AG08396 (cell line): Measurements from ENCODE around the gene ZNF341.
"Not testable (repeated sequence)": the region's sequence is repeated elsewhere in the genome, so short reads cannot be mapped to it uniquely, and the experiment has no call there.

Experiments used
- DNase-seq: peaks from one replicate; pipeline ENCODE4 v3.0.0; 2012; ENCODE audit warnings: low spot score, mixed read lengths

Gene ZNF341

DNA sequence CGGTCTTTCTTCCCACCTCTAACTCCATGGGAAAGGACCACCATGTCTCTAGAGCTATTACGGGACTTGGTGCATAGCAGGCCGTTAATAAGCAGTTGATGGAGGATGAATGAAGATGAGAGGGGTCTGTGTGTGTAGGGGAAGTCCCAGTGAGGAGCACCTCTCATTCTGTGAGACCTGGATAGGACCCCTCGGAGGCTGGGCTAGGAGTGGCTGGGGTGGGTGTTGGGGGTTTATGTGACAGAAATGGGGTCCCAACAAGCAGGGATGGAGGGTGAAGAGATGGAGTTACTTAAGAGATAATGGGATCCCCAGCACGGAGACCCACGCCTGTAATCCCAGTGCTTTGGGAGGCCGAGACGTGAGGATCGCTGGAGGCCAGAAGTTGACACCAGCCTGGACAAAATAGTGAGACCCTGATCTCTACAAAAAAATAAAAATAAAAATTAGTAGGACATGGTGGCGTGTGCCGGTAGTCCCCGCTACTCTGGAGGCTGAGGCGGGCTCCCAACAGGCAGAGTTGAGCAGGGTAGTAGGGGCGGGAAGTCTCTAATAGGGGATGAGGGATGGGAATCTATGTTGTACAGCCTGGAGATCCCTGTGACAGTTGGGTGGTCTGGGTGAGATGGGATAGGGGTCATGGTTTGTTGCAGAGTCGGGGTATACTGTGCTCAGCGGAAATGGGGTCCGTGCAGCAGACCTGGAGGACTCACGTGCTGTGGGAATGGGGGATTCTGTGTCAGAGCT, 677 bp upstream of the ZNF341 start:
- no peak for DNase-seq

DNA sequence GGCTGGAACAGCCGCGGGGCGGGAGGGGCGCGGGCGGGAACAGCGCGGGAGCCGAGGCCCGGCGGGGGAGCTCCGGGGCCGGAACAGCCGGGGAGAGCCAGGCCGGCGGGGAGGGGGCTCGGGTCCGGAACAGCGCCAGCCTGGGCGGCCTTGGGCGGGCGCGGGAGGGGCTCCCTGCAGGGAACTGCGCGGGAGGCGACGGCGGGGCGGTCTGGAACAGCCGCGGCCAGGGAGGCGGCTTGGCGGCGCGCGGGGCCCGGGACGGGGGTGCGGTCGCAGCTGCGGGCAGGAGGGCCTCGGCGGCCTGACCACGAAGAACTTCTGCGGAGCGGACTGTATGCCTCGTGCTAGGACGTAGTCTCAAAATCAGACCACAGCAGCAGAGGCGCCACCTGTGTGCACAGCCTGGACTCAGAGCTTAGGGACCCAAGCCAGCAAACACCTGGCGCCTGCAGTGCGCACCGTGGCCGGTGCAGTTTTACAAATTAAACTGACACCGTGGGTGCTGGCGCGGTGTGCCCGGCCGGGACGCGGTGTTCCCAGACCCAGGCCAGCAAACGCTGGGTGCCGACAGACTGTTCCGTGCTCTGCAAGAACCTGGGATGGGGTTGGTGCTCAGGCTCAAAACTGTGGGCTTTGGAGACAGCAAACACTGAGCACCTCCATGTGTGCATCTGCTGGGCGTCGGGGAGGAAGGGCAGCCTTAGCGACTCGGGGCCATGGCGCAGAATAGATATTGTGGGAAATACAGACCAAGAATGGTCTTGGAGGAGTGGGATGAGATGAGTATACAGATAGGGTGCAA, 572 bp downstream of the ZNF341 start:
- DNase-seq = no peak

DNA sequence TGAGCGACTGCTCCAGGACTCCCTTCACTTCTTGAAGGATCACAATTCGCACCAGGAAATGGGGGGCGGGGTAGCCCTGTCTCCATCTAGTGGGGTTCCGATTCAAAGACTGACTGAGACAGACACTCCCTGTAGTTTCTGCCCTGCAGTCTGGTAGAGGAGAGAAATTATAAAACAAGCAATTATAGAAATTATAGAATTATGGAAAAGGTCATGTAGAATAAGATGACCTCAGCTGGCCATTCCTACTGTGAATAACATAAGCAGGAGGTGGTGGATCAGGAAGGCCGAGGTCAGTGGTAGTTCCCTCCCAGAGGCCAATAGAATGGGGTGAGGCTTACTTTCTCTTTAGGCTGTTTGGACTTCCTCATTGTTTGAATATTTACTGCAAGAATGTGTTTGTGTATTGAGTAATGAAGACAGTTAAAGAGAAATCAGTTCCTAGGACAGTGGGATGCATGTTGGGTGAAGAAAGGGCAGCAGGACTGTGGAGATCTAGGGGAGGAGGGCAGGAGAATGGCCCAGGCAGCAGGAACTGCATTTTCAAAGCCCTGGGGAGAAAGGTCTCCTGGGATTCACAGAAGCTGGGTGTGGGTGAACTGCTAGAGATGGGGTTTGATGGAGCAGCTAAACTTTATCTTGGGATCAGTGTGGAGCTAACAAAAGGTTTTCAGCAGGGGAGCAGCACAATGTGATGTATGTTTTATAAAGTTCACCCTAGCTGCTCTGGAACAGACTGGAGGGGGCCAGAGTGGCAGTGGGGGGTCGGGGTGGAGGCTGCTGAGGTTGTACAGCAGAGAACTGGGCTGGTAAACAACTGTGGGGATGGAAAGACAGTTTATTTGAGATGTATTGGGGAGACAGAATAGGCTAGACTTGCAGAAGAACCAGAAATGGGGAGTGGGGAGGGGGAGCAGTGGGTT, 2.1 kb downstream of the ZNF341 start:
- peak; percentile 75 for DNase-seq

DNA sequence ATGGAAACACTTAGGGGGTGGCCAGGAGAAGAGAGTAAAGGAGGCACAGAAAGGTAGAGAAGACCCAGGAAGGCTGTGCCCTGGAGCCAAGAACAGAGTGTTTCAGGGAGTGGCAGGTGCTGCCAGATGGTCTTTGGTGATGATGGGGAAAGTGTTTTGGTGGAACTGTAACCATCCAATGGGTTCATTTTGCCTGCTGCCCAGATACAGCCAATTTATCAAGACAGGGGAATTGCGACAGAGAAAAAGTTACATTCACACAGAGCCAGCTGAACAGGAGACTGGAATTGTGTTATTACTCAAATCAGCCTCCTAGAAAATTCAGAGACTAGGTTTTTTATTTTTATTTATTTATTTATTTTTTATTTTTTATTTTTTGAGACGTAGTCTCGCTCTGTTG, 5.2 kb downstream of the ZNF341 start:
- no peak for DNase-seq

DNA sequence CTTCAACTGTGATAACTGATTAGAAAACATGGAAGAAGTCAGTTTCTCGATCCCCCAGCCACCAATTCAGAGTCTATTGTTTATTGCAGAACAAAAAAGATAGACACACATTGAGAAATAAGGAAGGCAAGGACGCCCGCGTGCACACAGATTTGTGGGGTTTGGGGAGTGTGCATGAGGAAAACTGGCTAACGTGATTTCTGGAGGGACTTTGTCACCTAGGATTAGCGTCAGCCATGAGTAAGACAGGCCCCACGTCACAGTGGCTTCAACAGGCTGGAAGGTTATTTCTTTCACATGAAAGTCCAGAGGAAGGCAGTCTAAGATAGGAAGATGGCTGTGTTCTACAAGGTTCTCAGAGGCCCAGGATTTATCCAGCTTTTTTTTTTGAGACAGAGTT, 7.7 kb downstream of the ZNF341 start:
- DNase-seq = no peak

DNA sequence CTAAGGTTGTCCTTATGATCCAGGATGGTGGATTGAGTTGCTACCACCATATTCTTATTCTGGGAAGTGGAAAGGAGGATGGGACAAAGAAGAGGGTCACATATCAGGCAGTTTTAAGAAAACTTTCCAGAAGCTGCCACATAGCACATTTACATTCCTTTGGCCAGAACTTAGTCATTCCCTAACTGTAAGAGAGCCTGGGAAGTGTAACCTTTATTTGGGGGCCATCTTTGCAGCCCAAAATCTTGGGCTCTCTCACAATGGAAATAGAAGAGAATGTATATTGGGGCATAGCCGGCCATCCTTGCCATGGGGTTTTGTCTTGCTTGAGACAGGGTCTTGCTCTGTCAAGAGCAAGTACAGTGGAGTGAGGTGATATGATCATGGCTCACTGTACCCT, 8.4 kb downstream of the ZNF341 start:
- no peak for DNase-seq

DNA sequence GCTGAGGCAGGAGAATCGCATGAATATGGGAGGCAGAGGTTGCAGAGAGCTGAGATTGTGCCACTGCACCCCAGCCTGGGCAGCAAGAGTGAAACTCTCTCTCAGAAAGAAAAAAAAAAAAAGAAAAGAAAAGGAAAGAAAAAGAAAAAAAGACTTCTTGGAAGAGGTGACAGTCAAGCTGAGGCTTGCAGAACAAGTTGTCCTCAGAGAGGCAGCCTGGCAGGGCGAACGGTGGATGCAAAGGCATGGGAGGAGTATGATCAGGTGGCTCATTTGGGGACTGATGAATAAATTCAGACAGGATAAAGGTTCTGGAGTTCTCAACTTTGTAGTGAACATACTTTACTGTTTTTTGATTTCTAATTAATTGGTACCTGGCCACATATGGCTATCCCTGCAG, 12.4 kb downstream of the ZNF341 start:
- no peak for DNase-seq

DNA sequence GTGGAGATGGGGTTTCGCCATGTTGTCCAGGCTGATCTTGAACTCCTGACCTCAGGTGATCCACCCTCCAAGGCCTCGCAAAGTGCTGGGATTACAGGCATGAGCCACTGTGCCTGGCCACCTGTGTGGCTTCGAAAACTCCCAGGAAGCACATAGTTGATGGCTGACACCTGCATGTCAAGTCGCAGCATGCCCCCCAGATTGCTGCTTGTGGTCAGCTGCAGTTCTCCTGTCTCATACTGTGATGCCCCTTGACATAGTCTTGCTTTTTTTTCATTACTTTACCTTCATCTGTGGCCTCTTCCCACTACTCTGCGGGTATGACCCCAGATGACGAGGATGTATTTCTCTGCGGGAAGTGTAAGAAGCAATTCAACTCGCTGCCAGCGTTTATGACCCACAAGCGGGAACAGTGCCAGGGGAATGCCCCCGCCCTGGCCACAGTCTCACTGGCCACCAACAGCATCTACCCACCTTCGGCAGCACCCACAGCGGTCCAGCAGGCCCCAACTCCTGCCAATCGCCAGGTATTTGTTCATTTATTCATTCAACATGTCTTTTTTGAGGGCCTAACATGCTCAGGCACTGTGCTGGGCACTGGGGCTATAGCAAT, 13.1 kb downstream of the ZNF341 start:
- no peak for DNase-seq

DNA sequence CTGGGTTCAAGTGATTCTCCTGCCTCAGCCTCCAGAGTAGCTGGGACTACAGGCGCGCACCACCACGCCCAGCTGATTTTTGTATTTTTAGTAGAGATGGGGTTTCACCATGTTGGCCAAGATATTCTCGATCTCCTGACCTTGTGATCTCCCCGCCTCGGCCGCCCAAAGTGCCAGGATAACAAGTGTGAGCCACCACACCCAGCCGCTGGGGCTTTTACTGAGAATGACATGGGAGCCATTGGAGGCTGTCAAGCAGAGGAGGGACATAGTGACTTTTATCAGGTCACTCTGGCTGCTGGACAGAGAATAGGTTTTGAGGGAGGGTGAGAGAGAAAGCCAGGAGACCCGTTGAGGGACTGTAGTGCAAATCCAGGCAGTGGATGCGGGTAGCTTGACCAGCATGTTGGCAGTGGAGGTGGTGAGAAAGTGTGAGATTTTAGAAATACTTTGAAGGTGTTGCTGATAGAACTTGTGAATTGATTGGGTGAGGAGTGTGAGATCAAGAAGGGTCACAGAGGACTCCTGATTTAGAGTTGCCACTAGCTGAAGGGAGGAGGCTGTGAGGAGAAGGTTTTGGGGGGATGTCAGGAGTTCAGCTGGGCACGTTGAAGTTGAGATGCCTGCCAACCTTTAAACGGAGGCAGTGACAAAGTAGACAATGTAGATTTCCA, 14.7 kb downstream of the ZNF341 start:
- no peak for DNase-seq

DNA sequence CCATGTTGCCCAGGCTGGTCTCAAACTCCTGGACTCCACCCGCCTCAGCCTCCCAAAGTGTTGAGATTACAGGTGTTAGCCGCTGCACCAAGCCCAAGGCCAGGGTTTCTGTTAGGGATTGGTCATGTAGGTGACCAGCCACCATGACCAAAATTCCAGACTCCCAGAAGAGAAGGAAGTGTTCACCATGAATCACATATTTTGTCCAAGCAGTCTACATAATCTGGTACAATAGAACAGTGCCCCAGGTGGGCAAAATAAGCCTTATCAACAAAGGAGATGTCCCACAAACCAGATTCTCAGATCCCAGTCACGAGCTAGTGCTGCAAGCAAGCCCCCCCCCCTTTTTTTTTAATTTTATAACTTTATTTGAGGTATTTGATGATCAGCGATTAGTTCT, 20.0 kb downstream of the ZNF341 start:
- DNase-seq = no peak

DNA sequence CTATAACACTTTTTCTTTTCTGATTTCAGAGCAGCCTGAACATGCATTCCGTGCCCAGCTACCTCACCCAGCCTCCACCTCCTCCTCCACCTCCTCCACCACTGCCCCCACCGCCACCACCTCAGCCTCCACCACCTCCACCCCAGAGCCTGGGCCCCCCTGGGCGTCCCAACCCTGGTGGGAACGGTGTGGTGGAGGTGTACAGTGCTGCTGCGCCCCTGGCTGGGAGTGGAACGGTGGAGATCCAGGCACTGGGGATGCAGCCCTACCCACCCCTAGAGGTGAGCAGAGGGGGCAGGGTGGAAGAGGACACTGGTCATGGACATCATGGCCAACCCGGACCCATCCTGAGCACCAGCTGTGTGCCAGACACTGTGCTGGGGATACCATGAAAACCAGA, 21.3 kb downstream of the ZNF341 start:
- no peak for DNase-seq

DNA sequence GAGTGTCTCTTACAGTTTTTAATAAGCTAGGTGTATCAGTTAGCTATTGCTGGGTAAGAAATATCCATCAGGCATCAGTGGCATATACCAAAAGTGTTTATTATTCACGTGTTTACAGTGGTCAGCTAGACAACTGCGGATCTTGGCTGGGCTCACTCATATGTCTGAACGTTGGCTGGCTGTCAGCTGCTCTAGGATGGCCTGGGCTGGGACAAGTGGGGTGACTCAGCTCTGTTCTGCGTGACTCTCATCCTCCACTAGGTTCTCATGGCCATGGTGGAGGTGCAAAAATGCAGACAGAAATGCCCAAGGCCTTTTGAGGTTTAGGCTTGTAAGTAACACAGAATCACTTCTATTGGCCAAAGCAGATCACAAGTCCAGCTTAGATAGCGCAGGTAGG, 22.0 kb downstream of the ZNF341 start:
- peak; percentile 52 for DNase-seq

DNA sequence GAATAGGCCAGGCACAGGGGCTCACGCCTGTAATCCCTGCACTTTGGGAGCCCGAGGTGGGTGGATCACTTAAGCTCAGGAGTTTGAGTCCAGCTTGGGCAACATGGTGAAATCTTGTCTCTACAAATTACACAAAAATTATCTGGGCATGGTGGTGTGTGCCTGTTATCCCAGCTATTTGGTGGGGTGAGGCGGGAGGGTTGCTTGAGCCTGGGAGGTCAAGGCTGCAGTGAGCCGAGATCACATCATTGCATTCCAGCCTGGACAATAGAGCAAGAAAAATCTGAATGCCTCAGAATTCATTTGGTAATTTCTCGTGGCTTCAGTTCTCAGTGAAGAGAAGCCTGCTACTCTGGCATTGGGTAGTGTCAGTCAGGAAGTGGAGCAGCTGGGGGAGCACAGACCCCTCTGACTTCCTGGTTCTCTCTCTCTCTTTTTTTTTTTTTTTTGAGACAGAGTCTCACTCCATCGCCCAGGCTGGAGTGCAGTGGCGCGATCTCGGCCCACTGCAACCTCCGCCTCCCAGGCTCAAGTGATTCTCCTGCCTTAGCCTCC, 24.2 kb downstream of the ZNF341 start:
- DNase-seq = not testable (repeated sequence)

DNA sequence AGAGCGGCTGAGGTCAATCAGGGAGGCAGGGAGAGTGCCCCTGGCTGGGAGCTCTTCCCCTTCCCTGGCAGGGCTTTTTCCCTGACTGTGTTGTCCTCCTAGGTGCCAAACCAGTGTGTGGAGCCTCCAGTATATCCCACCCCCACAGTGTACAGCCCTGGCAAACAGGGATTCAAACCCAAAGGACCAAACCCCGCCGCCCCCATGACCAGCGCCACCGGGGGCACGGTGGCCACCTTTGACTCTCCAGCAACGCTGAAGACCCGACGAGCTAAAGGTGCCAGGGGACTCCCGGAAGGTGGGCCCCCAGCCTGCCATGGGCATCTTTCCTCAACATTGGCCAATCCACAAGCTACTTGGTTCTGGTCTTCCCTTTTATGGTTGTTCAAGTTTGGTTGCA, 25.2 kb downstream of the ZNF341 start:
- no peak for DNase-seq

DNA sequence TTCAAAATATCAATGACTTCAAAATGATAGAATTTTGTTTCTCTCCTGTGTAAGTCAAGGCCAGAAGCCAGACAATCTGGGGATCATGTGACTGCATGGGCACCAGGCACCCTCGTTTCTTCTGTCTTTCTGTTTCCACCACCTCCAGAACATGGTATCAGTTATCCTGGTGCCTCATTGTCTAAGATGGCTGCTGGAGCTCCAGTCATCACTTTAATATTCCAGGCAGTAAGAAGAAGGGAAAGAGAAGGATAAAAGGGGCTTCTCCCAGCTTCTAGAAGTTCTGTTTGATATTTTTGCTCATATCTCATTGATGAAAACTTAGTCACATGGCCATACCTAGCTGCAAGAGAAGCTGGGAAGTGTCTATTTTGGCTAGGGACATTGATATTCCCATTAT, 25.7 kb downstream of the ZNF341 start:
- DNase-seq = no peak

DNA sequence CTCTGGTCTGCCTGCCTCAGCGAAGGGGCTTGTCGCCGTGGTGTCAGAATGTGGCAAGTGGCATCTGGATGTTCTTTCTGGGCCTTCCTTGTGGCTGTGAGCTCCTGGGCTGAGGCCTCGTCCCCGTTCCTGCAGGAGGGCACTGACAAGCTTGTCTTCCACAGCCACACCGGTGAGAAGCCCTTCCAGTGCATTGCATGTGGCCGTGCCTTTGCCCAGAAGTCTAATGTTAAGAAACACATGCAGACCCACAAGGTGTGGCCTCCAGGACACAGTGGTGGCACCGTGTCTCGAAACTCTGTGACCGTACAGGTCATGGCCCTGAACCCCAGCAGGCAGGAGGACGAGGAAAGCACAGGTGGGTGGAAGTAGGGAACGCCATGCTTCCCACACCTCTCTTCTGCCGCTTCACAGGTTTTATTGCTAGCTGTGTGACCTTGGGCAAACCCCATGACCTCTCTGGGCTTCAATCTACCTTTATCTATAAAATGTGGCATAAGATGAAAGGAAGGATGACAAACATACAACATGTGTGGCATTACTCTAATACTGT, 30.0 kb downstream of the ZNF341 start:
- no peak for DNase-seq

DNA sequence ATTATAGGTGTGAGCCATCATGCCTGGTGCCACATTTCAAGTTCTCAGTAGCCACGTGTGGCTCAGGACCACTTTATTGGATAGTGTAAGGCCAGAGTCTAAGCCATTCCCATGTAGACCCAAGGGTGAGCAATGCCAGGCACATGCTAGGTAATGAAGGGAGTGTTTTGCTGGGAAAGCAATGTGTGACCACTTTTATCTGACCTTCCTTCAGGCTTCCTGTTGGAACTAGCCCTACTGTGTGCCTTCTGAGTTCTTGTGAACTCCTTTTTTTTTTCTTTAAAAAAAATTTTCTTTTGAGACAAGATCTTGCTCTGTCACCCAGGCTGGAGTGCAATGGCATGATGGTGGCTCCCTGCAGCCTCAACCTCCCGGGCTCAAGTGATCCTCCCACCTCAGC, 33.3 kb downstream of the ZNF341 start:
- no peak for DNase-seq

DNA sequence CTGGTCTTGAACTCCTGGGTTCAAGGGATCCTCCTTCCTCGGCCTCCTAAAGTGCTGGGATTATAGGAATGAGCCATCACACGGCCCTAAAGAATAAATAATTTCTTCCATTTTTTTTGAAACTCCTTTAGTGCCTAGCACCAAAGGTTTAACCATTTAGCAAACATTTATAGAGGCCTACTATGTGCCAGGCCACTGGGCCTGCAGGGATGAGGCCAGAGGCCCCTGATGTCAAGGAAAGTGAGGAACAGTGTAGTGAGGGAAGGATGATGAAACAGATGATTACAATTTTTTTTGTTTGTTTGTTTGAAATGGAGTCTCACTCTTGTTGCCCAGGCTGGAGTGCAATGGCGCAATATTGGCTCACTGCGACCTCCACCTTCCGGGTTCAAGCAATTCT, 33.8 kb downstream of the ZNF341 start:
- DNase-seq = no peak

DNA sequence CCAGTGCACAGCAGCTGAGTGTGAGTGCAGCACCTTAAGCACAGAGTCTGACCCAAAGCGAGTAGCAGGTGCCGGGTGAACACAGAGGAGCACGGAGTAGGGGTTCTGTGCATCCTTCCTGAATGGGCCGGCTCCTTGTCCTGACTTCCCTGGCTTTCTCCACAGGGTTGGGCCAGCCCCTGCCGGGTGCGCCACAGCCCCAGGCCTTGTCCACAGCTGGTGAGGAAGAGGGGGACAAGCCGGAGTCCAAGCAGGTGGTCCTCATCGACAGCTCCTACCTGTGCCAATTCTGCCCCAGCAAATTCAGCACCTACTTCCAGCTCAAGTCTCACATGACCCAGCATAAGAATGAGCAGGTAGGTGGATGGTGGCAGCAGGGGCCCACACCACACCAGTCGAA, 34.9 kb downstream of the ZNF341 start:
- DNase-seq = no peak

DNA sequence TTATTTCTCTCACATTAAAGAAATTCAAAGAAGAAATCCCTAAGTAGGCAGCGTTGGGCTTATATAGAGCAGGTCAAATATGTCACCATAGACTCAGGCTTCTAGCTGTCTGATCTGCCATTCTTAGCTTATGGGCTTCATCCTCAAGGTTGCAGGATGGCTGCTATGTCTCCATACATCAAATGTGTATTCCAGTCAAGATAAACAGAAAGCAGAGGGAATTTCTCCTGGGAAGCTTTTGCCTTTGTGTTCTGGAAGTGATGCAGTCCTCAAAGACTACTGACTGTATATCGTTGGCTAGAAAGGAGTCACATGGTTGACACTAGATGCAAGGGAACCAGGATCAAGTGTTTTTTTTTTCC, 36.0 kb downstream of the ZNF341 start:
- DNase-seq = no peak

DNA sequence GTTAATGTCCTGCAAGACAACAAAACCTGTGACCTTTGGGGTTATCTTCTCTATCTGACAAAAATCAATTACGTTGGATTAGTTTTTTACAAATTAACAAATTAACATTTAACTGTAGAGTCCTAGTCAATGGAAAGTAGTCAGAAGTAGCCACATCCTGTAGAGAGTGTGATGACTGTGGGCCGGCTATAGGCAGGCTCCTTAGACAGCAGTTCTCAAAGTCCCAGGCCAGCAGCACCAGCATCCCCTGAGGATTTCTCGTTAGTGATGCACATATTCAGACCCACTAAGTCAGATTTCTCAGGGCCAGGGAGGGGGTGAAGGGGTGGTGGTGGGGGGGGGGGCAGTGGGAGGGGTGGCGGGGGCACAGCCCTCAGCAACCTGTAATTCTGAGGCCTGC, 37.2 kb downstream of the ZNF341 start:
- DNase-seq = no peak
